Measurements from ENCODE around the gene SPTBN1.

SPTBN1 gene

DNA sequence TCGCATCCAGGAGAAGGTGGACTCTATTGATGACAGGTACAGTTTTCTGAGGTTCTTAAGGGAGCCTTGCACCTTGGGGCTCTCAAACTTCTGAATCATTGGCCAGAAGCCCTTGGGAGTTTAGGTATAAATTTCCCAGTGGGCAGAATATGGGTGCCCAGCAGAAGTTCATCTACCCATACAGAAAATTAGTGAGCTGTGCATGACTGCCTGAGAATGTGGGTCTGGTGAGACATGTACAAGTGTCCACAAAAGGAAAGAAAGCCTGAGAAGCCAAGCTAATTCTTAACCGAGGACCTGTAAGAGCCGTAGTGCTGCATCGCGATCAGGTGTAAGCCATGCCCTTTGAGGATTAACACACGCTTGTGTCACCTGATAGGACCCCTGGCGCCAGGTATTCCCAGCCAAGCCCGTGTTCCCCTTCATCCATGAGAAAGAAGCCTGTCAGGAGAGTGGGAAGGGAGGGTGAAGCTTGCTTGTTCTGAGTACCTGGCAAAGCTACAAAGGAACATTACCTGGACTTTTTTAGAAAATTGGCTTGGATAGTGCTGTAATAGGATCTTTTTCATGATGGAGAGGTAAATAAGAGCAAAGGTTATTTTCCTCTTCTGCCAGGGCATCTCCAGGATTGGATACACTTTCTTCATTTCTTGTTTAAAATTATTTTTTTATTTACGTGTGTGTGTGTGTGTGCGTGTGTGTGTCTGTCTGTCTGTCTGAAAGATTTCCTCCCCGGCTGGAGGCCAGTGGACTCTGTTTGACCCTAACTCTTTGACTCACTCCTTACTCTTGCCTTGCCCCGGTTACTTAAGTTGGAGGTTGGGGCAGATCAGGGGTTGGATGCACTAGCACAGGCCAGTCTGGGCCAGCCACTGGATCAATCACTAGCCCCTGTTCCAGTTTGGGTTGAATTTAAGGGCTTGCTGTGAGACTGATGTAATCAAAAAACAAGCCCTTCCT, 176.9 kb downstream of the SPTBN1 start:
- no peak for DNase-seq (ENCODE audit: low read depth)

DNA sequence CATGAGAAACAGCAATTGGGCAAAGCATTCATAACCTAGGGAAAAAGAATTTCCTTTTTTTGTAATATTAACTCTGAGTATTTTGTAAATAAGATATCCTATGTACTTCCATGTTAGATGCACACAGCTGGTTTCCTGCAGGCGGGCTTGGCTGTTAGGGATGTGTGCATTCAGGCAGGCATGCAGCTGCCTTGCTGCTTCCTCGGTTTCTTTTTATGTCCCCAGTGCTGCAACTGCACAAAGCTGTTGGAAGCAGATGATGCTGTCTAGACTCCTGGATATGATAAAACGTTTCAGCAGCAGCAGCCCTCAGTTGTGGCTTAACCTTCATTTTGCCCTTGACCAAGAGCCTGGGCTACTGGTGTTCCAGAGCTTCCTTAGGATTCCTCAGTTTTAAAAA, 177.9 kb downstream of the SPTBN1 start:
- DNase-seq (ENCODE audit: low read depth): no peak

- DNase-seq (ENCODE audit: low read depth): no peak
These were observed 178.7 kb downstream of the SPTBN1 start for GRCh38 chr2:54634564-54635511.

- no peak for DNase-seq (ENCODE audit: low read depth)
These were observed 179.5 kb downstream of the SPTBN1 start for GRCh38 chr2:54635554-54636152.

DNA sequence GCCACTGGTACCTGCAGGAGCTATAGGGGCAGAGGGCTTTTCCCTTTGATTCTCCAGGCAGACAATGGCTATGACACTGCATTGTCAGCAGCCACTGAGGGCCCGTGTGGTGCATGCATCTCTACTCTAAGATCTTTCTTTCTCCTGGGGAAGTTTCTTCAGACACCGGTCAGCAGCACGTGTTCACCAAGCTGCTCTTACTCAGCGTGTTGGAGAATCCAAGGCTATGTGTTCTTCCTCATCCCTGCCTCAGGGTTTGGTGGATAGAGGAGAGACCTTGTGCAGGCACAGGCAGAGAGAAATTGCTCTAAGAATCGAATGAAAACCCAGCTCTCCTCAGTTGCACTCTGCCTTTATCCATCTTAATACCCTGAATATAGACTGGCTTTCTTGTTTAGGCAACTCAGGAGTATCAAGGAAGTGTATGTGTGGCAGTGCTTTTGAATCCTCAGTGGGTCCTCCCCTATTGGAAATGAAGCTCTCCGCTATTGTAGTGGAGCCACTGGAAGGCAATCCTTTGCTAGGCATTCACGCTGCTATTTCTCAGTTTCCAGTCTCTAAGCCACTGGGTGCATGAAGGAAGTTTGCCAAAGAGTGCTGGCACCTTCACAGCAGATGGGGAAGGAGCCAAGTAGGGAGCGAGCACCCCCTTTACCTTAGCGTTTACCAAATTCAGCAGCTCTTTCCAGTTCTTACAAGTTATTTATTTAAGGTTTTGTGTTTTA, 180.4 kb downstream of the SPTBN1 start:
- no peak for DNase-seq (ENCODE audit: low read depth)

DNA sequence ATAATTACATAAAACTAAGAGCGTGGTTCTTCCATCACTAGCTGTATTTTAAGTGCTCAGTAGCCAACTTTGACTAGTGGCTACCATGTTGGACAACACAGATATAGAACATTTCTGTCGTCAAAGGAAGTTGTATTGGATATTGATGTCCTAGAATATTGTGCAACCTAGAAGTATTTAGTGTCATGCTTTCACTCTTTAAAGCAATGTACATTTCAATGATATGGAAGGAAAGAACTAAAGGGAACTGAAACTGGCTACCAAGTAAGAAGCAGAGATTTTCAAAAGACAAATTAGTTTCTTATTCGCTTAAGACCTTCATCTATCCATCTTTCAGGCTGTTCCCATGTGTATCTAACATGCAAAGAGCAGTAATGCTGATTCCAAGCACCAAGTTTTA, 182.0 kb downstream of the SPTBN1 start:
- DNase-seq (ENCODE audit: low read depth): no peak

GRCh38 chr2:54638774-54639187, 182.7 kb downstream of the SPTBN1 start:
- DNase-seq (ENCODE audit: low read depth): no peak

GRCh38 chr2:54639609-54640008, 183.5 kb downstream of the SPTBN1 start:
- no peak for DNase-seq (ENCODE audit: low read depth)

DNA sequence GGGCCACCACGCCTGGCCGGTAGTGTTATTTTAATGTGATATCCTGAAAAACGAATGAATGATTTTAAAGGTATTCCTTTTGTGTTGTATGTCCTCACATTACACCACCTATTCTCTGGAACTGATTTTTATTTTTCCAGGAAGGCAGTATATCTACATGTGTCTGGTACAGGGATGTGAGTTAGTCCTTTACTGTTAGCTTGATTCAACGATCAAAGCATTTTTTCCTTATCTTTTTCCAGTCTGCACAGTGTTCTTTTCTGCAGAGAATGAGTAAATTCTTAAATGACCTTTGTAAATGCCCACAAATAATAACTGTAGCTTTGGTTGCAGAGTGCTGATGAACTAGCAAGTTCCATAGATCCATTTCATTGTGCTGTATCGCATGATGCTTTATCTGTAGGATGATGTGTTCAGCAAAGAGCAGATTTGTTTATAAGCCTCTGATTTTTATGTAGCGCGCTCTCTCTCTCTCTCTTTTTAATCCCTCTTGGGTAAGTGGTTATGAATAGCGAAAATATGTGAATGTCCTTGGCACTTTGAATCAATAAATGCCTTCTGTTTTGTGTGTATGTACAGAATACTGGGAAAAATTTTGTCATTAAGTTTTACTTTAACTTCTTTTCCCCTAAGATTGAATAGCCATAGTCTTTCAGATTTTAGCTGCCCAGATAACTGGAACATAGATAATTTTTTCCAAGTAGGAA, 184.9 kb downstream of the SPTBN1 start:
- no peak for DNase-seq (ENCODE audit: low read depth)

- DNase-seq (ENCODE audit: low read depth): no peak
These were observed 185.9 kb downstream of the SPTBN1 start for GRCh38 chr2:54641988-54642387.

GRCh38 chr2:54642677-54643430, 186.7 kb downstream of the SPTBN1 start:
- no peak for DNase-seq (ENCODE audit: low read depth)

GRCh38 chr2:54644236-54644635, 188.1 kb downstream of the SPTBN1 start:
- DNase-seq (ENCODE audit: low read depth): no peak

DNA sequence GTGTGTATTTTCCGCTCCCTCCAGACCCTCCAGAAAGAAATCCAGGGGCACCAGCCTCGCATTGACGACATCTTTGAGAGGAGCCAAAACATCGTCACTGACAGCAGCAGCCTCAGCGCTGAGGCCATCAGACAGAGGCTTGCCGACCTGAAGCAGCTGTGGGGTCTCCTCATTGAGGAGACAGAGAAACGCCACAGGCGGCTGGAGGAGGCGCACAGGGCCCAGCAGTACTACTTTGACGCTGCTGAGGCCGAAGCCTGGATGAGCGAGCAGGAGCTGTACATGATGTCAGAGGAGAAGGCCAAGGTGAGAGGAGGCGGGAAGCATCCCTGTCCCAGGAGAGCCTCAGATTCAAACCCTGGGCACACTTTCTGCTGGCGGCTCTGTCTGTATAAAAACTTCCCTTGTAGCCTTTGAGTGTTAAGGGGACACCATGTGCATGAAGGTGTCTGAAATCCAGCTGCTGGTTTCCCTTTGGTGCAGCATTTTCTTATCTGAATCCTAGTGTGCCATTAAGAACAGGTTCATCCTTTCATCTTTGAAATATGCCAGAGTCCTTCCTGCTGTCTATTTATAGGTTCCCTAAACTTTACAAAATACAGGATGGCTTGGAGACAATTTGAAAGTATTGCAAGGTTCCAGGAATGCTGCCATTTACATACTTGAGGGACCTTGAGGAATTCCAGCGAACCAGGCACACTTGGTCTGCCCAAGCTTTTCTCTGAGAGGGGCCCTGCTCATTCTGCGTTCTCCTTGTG, 190.2 kb downstream of the SPTBN1 start:
- no peak for DNase-seq (ENCODE audit: low read depth)

DNA sequence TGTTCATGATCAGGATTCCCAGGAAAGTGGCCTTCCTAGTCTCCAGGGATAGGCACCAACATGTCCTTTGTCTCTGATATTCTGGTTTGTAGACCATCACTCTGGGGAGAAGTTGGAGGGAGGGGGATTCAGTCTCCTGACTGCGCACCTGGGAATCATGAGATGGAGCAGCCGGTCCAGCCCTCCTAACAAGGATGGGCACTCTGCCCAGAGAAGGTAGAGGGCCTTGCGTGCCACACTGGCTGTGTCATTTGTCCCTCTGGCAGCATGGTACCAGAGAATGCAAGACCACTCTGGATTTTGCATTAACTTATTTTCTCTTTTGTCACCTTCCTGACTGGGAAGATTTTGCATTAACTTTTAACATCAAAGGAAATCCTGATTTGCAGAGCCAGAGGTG, 192.1 kb downstream of the SPTBN1 start:
- DNase-seq (ENCODE audit: low read depth): no peak

DNA sequence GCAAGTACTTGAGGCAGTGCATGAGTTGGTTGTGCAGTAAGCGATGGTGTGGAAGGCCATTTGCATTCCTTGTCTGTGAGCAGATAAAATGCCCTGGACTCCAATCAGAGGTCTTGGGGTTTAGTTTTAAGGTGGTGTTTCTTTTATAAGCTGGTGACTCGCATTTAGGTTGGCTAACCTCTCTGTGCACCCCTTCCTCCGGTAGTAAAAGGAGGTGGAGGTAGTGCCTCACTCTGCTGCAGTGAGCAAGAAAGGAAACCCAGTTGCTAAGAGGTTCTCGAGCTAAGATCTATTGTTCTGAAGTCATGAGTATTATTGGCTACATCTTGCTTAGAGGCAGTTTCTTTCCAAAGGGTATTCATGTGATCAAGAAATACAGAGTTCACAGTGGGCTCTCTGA, 193.1 kb downstream of the SPTBN1 start:
- no peak for DNase-seq (ENCODE audit: low read depth)

DNA sequence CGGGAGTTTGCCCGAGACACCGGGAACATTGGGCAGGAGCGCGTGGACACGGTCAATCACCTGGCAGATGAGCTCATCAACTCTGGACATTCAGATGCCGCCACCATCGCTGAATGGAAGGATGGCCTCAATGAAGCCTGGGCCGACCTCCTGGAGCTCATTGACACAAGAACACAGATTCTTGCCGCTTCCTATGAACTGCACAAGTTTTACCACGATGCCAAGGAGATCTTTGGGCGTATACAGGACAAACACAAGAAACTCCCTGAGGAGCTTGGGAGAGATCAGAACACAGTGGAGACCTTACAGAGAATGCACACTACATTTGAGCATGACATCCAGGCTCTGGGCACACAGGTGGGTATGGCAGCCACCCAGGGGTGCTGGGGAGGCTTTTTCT, 193.5 kb downstream of the SPTBN1 start:
- no peak for DNase-seq (ENCODE audit: low read depth)

- DNase-seq (ENCODE audit: low read depth): no peak
These were observed 194.5 kb downstream of the SPTBN1 start for GRCh38 chr2:54650612-54651011.

DNA sequence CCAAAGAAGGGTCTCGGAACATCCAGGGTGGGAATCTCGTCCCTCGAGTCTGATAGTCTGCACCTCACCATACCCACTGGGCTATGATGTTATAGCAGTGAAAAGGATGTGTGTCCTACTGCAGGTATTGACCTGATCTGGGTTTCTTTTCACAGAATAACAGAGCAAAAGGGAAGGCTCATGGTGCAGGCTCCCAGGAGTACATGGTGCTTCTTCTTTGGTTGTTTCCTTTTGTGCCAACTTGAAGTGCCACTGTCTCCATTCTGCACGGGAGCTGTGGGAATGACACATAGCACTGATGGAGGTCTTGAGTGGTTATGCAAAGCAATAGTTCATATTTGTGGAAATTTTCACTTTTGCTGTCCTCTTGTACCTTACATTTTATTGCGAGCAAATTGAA, 195.2 kb downstream of the SPTBN1 start:
- DNase-seq (ENCODE audit: low read depth): no peak

DNA sequence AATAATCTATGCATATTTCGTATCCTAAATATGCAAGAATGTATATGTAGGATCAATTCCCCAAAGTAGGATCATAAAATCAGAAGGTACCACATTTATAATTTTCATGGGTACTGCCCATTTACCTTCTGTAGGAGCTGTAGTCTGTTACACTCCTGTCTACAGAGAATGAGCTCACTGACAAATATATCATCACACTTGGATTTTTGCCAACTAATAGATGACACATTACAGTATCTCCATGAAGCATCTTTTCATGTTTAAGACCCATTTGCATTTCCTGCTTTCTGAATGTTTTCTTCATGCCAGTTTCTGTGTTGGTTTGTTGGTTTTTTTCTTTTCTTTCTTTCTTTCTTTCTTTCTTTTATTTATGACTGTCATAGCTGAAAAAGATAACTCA, 196.4 kb downstream of the SPTBN1 start:
- DNase-seq (ENCODE audit: low read depth): no peak
